Activated CD4-positive, alpha-beta T cell treated with anti-CD3 and anti-CD28 coated beads, Interleukin-2, amount 50 U/mL, for 16 hours (primary cell): ENCODE results near the gene PHPT1.

Experiments
- DNase-seq: peaks from one replicate; pipeline ENCODE4 v3.0.0-alpha.2; 2020

PHPT1 gene

GRCh38 chr9:136890661-136891060 lies 41.5 kb downstream of the PHPT1 start:
- DNase-seq = no peak

- DNase-seq = no peak
Measured at GRCh38 chr9:136896027-136896426, 46.8 kb downstream of the PHPT1 start.

- DNase-seq = no peak
Measured at GRCh38 chr9:136898483-136899100, 49.4 kb downstream of the PHPT1 start.

GRCh38 chr9:136899196-136899595 lies 50.0 kb downstream of the PHPT1 start:
- no peak for DNase-seq

- DNase-seq = no peak
Measured at GRCh38 chr9:136900556-136900955, 51.3 kb downstream of the PHPT1 start.
